K562 (cell line): Measurements from ENCODE around the gene MAK. TPM values are rescaled to one million over a fixed set of nuclear protein-coding genes. Genes with fewer than 3 reads are reported as not detected.

Experiments used
- ARHGAP35 ChIP-seq: fragments of 450-650 bp; IDR thresholded peaks from 2 replicates; pipeline ENCODE4 v1.6.1; 2018; ENCODE audit not compliant: partially characterized antibody
- CEBPG ChIP-seq, 3 experiments: fragments of 200-800 bp in 1 of 3; sonication (Bioruptor generic) in 1 of 3; sonication (generic) in 1 of 3; formaldehyde crosslinking in 1 of 3; IDR thresholded peaks in 2 of 3; conservative IDR thresholded peaks in 1 of 3; 2 replicates each; pipeline versions ENCODE4 v1.6.1 to v1.8.0; 2016 to 2022; ENCODE audit warnings: missing compliant biosample characterization in 2 of 3, missing genetic modification characterization in 2 of 3, mild to moderate bottlenecking in 1 of 3, missing genetic modification reagents in 1 of 3
- CHD1 ChIP-seq: fragments of 200-600 bp; sonication (generic); IDR thresholded peaks from one replicate; pipeline ENCODE4 v1.6.1; 2012; ENCODE audit warnings: mild to moderate bottlenecking, moderate library complexity, low read length, inconsistent platforms
- CREB1 ChIP-seq, 2 experiments: sonication (generic) in 1 of 2; formaldehyde crosslinking in 1 of 2; IDR thresholded peaks; 2 replicates each; pipeline versions ENCODE4 v1.6.1 to v1.8.0; 2012 to 2022; ENCODE audit warnings: inconsistent platforms in 1 of 2, mild to moderate bottlenecking in 1 of 2, missing genetic modification reagents in 1 of 2, moderate library complexity in 1 of 2
- CREM ChIP-seq: IDR thresholded peaks from 2 replicates; pipeline ENCODE4 v1.6.1; 2014; ENCODE audit warnings: antibody characterized with exemption, low read depth
- EP400 ChIP-seq: fragments of 450-650 bp; IDR thresholded peaks from 2 replicates; pipeline ENCODE4 v1.6.1; 2017; ENCODE audit warnings: antibody characterized with exemption, mild to moderate bottlenecking, moderate library complexity
- MYC ChIP-seq, 2 experiments: fragments of 250-450 bp in 1 of 2; sonication (Bioruptor Pico) in 1 of 2; IDR thresholded peaks; 2 replicates each; pipeline versions ENCODE4 v1.5.1 to v1.6.1; 2012 to 2021; ENCODE audit warnings: low read depth in 2 of 2, borderline replicate concordance in 1 of 2, improper control_type of control experiment in 1 of 2, low read length in 1 of 2, mild to moderate bottlenecking in 1 of 2, moderate library complexity in 1 of 2
- NEUROD1 ChIP-seq: fragments of 150-350 bp; IDR thresholded peaks from 2 replicates; pipeline ENCODE4 v1.6.1; 2014; ENCODE audit warnings: borderline replicate concordance, low read length, low read depth; ENCODE audit not compliant: partially characterized antibody
- NFIX ChIP-seq: fragments of 250-450 bp; sonication (Bioruptor Pico); IDR thresholded peaks from 2 replicates; pipeline ENCODE4 v1.4.0; 2020; ENCODE audit warnings: low read depth, mild to moderate bottlenecking, moderate library complexity
- NFRKB ChIP-seq: fragments of 450-650 bp; IDR thresholded peaks from 2 replicates; pipeline ENCODE4 v1.6.1; 2016; ENCODE audit warnings: low read depth
- NR2F6 ChIP-seq: fragments of 450-650 bp; formaldehyde crosslinking; IDR thresholded peaks from 2 replicates; pipeline ENCODE4 v1.4.0; 2020; ENCODE audit warnings: mild to moderate bottlenecking
- PML ChIP-seq: IDR thresholded peaks from 2 replicates; pipeline ENCODE4 v1.6.1; 2012; ENCODE audit warnings: low read length, inconsistent platforms
- PTRF ChIP-seq: fragments of 450-650 bp; IDR thresholded peaks from 2 replicates; pipeline ENCODE4 v1.6.1; 2016; ENCODE audit warnings: mild to moderate bottlenecking, missing genetic modification characterization, missing compliant biosample characterization
- RBM39 ChIP-seq: fragments of 200-400 bp; formaldehyde crosslinking; optimal IDR thresholded peaks from 2 replicates; pipeline ENCODE3; 2018; ENCODE audit warnings: low read depth, low read length
- SMAD2 ChIP-seq: fragments of 150-350 bp; IDR thresholded peaks from 2 replicates; pipeline ENCODE4 v1.6.1; 2014; ENCODE audit warnings: low read depth, mild to moderate bottlenecking, low read length
- ZNF274 ChIP-seq: IDR thresholded peaks from 2 replicates; pipeline ENCODE4 v1.6.1; 2011; ENCODE audit warnings: low read depth, mild to moderate bottlenecking, low read length, moderate library complexity, borderline replicate concordance
- ZNF785 ChIP-seq: fragments of 250-450 bp; sonication (Bioruptor Pico); IDR thresholded peaks from 2 replicates; pipeline ENCODE4 v1.4.0; 2020; ENCODE audit warnings: mild to moderate bottlenecking
- polyA plus RNA-seq, 8 experiments: library from polyadenylated mRNA; depleted of rRNA in 4 of 8; stranded (reverse) in 5 of 8; unstranded in 3 of 8; fragments of >200 nt; fragmentation: Nextera tagmentation in 2 of 8; fragmentation: Illumina TruSeq in 1 of 8; extraction: Ambion mirVana in 2 of 8; extraction: Trizol in 1 of 8; gene quantifications; 2 replicates each; pipeline versions ENCODE4 v1.2.1 to v1.2.3, GENCODE V29; 2011 to 2014; ENCODE audit warnings: inconsistent platforms in 1 of 8, missing spikeins in 1 of 8
- total RNA-seq, 7 experiments: library from RNA; depleted of rRNA in 6 of 7; stranded (reverse); fragments of >200 nt in 6 of 7; fragmentation: Illumina TruSeq in 2 of 7; extraction: Trizol in 2 of 7; gene quantifications; 2 replicates each; pipeline versions ENCODE4 v1.2.1 to v1.2.3, GENCODE V29; 2011 to 2021; ENCODE audit warnings: low replicate concordance in 1 of 7
- TF ChIP-seq, protein P1 (sequence below): sonication (generic); formaldehyde crosslinking; IDR thresholded peaks from 2 replicates; pipeline ENCODE4 v1.8.0; 2023; ENCODE audit warnings: mild to moderate bottlenecking, missing genetic modification reagents
- TF ChIP-seq, protein P2 (sequence below): fragments of 250-450 bp; sonication (Bioruptor Pico); IDR thresholded peaks from 2 replicates; pipeline ENCODE4 v1.4.0; 2020

Gene MAK
- total and polyA plus RNA-seq, 9 of the 15 experiments (the other 6 are each of a cell fraction or from before 2014, with no cell fraction given): 0.25 to 1.1 (median 0.53) TPM

DNA sequence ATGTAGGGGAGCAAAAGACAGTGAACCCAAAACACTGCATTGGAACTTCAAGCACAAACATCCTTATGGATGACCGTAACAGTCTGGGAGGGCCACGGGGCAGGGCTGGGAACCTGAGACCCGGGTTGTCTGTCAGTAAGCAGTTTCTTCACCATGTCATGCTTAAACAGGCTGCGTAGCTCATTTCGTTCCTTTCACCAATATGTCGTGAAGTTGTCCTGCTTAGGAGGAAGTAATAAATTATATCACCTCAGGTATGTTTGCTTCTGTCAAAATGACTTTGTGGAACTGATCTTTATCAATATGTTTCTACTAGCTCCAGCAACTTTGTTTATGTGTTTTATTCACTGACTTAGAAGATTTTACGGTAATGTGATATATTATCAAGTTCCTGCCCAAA, 12.4 kb upstream of the MAK start (continued):
- TF ChIP-seq PML (no peak), NFRKB (no peak), EP400 (peak; percentile 23; the same call in 1 of the 2 replicates), ZNF274 (no peak), SMAD2 (no peak), ARHGAP35 (no peak), NR2F6 (CRISPR knock-in tag) (no peak), CEBPG (CRISPR knock-in tag; IDR thresholded peaks at IDR 0.05) (no peak), CEBPG (tag; conservative IDR thresholded peaks at IDR 0.05 in 1 of 2, IDR thresholded peaks at IDR 0.05 in 1 of 2) (no peak), CHD1 (no peak), ZNF785 (no peak), MYC (IDR thresholded peaks at IDR 0.05; ENCODE audit: low read depth, low read length) (peak; percentile 62; the same call in 1 of the 2 replicates), MYC (CRISPR knock-in tag; IDR thresholded peaks at IDR 0.05; ENCODE audit: borderline replicate concordance, low read depth) (no peak), CREM (0 out of 2 replicates have a peak, but pooled peaks have one; percentile 18), NEUROD1 (no peak), CREB1 (IDR thresholded peaks at IDR 0.05) (peak; percentile 35; the same call in 1 of the 2 replicates), CREB1 (CRISPR knock-in tag; IDR thresholded peaks at IDR 0.05) (no peak), RBM39 (no peak), PTRF (tag) (no peak), NFIX (no peak)
- TF ChIP-seq, protein P1, sequence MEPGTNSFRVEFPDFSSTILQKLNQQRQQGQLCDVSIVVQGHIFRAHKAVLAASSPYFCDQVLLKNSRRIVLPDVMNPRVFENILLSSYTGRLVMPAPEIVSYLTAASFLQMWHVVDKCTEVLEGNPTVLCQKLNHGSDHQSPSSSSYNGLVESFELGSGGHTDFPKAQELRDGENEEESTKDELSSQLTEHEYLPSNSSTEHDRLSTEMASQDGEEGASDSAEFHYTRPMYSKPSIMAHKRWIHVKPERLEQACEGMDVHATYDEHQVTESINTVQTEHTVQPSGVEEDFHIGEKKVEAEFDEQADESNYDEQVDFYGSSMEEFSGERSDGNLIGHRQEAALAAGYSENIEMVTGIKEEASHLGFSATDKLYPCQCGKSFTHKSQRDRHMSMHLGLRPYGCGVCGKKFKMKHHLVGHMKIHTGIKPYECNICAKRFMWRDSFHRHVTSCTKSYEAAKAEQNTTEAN: no peak
- TF ChIP-seq, protein P2, sequence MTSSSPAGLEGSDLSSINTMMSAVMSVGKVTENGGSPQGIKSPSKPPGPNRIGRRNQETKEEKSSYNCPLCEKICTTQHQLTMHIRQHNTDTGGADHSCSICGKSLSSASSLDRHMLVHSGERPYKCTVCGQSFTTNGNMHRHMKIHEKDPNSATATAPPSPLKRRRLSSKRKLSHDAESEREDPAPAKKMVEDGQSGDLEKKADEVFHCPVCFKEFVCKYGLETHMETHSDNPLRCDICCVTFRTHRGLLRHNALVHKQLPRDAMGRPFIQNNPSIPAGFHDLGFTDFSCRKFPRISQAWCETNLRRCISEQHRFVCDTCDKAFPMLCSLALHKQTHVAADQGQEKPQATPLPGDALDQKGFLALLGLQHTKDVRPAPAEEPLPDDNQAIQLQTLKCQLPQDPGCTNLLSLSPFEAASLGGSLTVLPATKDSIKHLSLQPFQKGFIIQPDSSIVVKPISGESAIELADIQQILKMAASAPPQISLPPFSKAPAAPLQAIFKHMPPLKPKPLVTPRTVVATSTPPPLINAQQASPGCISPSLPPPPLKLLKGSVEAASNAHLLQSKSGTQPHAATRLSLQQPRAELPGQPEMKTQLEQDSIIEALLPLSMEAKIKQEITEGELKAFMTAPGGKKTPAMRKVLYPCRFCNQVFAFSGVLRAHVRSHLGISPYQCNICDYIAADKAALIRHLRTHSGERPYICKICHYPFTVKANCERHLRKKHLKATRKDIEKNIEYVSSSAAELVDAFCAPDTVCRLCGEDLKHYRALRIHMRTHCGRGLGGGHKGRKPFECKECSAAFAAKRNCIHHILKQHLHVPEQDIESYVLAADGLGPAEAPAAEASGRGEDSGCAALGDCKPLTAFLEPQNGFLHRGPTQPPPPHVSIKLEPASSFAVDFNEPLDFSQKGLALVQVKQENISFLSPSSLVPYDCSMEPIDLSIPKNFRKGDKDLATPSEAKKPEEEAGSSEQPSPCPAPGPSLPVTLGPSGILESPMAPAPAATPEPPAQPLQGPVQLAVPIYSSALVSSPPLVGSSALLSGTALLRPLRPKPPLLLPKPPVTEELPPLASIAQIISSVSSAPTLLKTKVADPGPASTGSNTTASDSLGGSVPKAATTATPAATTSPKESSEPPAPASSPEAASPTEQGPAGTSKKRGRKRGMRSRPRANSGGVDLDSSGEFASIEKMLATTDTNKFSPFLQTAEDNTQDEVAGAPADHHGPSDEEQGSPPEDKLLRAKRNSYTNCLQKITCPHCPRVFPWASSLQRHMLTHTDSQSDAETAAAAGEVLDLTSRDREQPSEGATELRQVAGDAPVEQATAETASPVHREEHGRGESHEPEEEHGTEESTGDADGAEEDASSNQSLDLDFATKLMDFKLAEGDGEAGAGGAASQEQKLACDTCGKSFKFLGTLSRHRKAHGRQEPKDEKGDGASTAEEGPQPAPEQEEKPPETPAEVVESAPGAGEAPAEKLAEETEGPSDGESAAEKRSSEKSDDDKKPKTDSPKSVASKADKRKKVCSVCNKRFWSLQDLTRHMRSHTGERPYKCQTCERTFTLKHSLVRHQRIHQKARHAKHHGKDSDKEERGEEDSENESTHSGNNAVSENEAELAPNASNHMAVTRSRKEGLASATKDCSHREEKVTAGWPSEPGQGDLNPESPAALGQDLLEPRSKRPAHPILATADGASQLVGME (CRISPR knock-in tag): no peak
